Inflammatory macrophage (primary cell): Measurements from ENCODE around the gene EFR3B.

Source experiments
- DNase-seq, 2 donors: peaks; one replicate each; pipeline ENCODE4 v3.0.0-alpha.2; 2020 to 2022

Gene EFR3B

GRCh38 chr2:25190536-25190935, 148.7 kb downstream of the EFR3B start:
- no peak for DNase-seq

GRCh38 chr2:25194576-25195122, 152.8 kb downstream of the EFR3B start:
- no peak for DNase-seq

GRCh38 chr2:25197336-25198208, 155.7 kb downstream of the EFR3B start:
- DNase-seq: no peak

- DNase-seq: peak in 1 of 2 donors; percentile 14
These were observed 156.3 kb downstream of the EFR3B start for GRCh38 chr2:25198209-25198525.

- DNase-seq: no peak
These were observed 156.7 kb downstream of the EFR3B start for GRCh38 chr2:25198576-25198975.

GRCh38 chr2:25201265-25201664, 159.4 kb downstream of the EFR3B start:
- no peak for DNase-seq

- no peak for DNase-seq
These were observed 159.9 kb downstream of the EFR3B start for GRCh38 chr2:25201794-25202193.

- peak in 1 of 2 donors; percentile 18 for DNase-seq
These were observed 160.4 kb downstream of the EFR3B start for GRCh38 chr2:25202275-25202674.

GRCh38 chr2:25204190-25204838, 162.4 kb downstream of the EFR3B start:
- no peak for DNase-seq

GRCh38 chr2:25207078-25207545, 165.2 kb downstream of the EFR3B start:
- peak in 1 of 2 donors; percentile 44 for DNase-seq
